A549 (cell line): ENCODE results near the gene SLC35B3. TPM values are rescaled to one million over a fixed set of nuclear protein-coding genes. Genes with fewer than 3 reads are reported as not detected.

Source experiments
- ATAC-seq, 2 experiments: fragments of 200-7000 bp in 1 of 2; fragments of >200 bp in 1 of 2; cut with Nextera tagmentation in 1 of 2; cut with Tn5 transposase in 1 of 2; 3 replicates each; pipeline versions ENCODE4 v1.8.0 to v1.9.1; 2018 to 2020; ENCODE audit warnings: mild to moderate bottlenecking in 1 of 2, moderate library complexity in 1 of 2
- CTCF ChIA-PET: fragments of 300-600 bp; sonication (Branson Sonifier 250); formaldehyde crosslinking; extraction: SDS; loops from one replicate; lab custom pipeline; 2021; ENCODE audit warnings: antibody characterized with exemption, inconsistent platforms; lab: Yijun Ruan, JAX
- POLR2A ChIA-PET: fragments of 350-600 bp; formaldehyde crosslinking; extraction: SDS; loops from one replicate; lab custom pipeline; 2021; ENCODE audit warnings: antibody characterized with exemption, inconsistent platforms; lab: Yijun Ruan, JAX
- DNase-seq, 2 experiments: peaks; one replicate each; pipeline versions ENCODE4 v3.0.0 to v3.0.0-alpha.2; 2011 to 2016; ENCODE audit warnings: low read depth in 1 of 2, low spot score in 1 of 2
- FAIRE-seq: peaks from 2 replicates; lab custom pipeline; 2011; peaks lifted over from hg19 to GRCh38; lab: Jason Lieb, UNC
- H3K27ac ChIP-seq, 2 experiments: fragments of >200 bp; sonication (Bioruptor Twin); formaldehyde crosslinking; 3 replicates each; pipeline ENCODE4 v1.5.1; 2016 to 2017
- H3K4me1 ChIP-seq: fragments of >200 bp; sonication (Bioruptor Twin); formaldehyde crosslinking; 3 replicates; pipeline ENCODE4 v1.6.1; 2016
- H3K4me2 ChIP-seq: fragments of >200 bp; sonication (Bioruptor Twin); formaldehyde crosslinking; 3 replicates; pipeline ENCODE4 v1.6.1; 2016
- H3K4me3 ChIP-seq: fragments of >200 bp; sonication (Bioruptor Twin); formaldehyde crosslinking; 3 replicates; pipeline ENCODE4 v1.5.1; 2016
- H3K9me3 ChIP-seq: fragments of >200 bp; sonication (Bioruptor Twin); formaldehyde crosslinking; 3 replicates; pipeline ENCODE4 v1.6.1; 2016
- BHLHE40 ChIP-seq: IDR thresholded peaks from 2 replicates; pipeline ENCODE4 v1.6.1; 2012; ENCODE audit warnings: low read depth, low read length, inconsistent platforms
- CEBPB ChIP-seq, 2 experiments: fragments of >200 bp in 1 of 2; sonication (Bioruptor Twin) in 1 of 2; formaldehyde crosslinking in 1 of 2; IDR thresholded peaks; 2 replicates each; pipeline ENCODE4 v1.6.1; 2012 to 2016
- CHD4 ChIP-seq: fragments of 200-600 bp; sonication (generic); IDR thresholded peaks from 2 replicates; pipeline ENCODE4 v1.6.1; 2016; ENCODE audit warnings: antibody characterized with exemption, mild to moderate bottlenecking, borderline replicate concordance
- EHF ChIP-seq: fragments of 250-450 bp; sonication (Bioruptor Pico); IDR thresholded peaks from 2 replicates; pipeline ENCODE4 v1.5.0; 2020; ENCODE audit warnings: mild to moderate bottlenecking
- FOSB ChIP-seq: fragments of 250-450 bp; sonication (Bioruptor Pico); IDR thresholded peaks from 2 replicates; pipeline ENCODE4 v1.5.0; 2020; ENCODE audit warnings: mild to moderate bottlenecking, moderate library complexity
- FOSL2 ChIP-seq, 2 experiments: fragments of 450-650 bp in 1 of 2; fragments of >200 bp in 1 of 2; sonication (Bioruptor Twin) in 1 of 2; formaldehyde crosslinking; IDR thresholded peaks; 2 replicates each; pipeline versions ENCODE4 v1.5.0 to v1.6.1; 2016 to 2020; ENCODE audit warnings: mild to moderate bottlenecking in 1 of 2, moderate library complexity in 1 of 2
- FOXS1 ChIP-seq: fragments of 250-450 bp; sonication (Bioruptor Pico); IDR thresholded peaks from 2 replicates; pipeline ENCODE4 v1.5.0; 2020; ENCODE audit warnings: mild to moderate bottlenecking, moderate library complexity
- HES2 ChIP-seq: fragments of >200 bp; sonication (Bioruptor Twin); formaldehyde crosslinking; IDR thresholded peaks from 2 replicates; pipeline ENCODE4 v1.6.1; 2016
- HOXB5 ChIP-seq: fragments of 250-450 bp; sonication (Bioruptor Pico); IDR thresholded peaks from 2 replicates; pipeline ENCODE4 v1.5.0; 2020; ENCODE audit warnings: mild to moderate bottlenecking, moderate library complexity
- JUNB ChIP-seq: fragments of >200 bp; sonication (Bioruptor Twin); formaldehyde crosslinking; IDR thresholded peaks from 2 replicates; pipeline ENCODE4 v1.6.1; 2016
- KDM5A ChIP-seq: fragments of 200-600 bp; sonication (generic); IDR thresholded peaks from 2 replicates; pipeline ENCODE4 v1.6.1; 2016; ENCODE audit warnings: antibody characterized with exemption, mild to moderate bottlenecking
- MAFK ChIP-seq: fragments of 450-650 bp; IDR thresholded peaks from 2 replicates; pipeline ENCODE4 v1.6.1; 2014; ENCODE audit not compliant: partially characterized antibody
- NFE2L2 ChIP-seq: fragments of 150-350 bp; conservative IDR thresholded peaks from 2 replicates; pipeline ENCODE4 v1.6.1; 2014; ENCODE audit warnings: low read length
- NPAS2 ChIP-seq: fragments of 250-450 bp; sonication (Bioruptor Pico); IDR thresholded peaks from 2 replicates; pipeline ENCODE4 v1.8.0; 2022; ENCODE audit warnings: mild to moderate bottlenecking, moderate library complexity, borderline replicate concordance
- PHF8 ChIP-seq: fragments of 200-600 bp; sonication (generic); IDR thresholded peaks from 2 replicates; pipeline ENCODE4 v1.6.1; 2016; ENCODE audit warnings: low read depth, mild to moderate bottlenecking, antibody characterized with exemption, moderate library complexity, borderline replicate concordance
- POLR2A ChIP-seq: IDR thresholded peaks from 2 replicates; pipeline ENCODE4 v1.6.1; 2012; ENCODE audit warnings: mild to moderate bottlenecking, low read length
- POLR2AphosphoS2 ChIP-seq: conservative IDR thresholded peaks from 2 replicates; pipeline ENCODE4 v1.6.1; 2012; ENCODE audit warnings: low read length, improper control_type of control experiment, inconsistent platforms
- RAD21 ChIP-seq, 2 experiments: fragments of >200 bp in 1 of 2; sonication (Bioruptor Twin) in 1 of 2; formaldehyde crosslinking in 1 of 2; IDR thresholded peaks in 1 of 2; conservative IDR thresholded peaks in 1 of 2; 2 replicates in 1 of 2; 3 replicates in 1 of 2; pipeline ENCODE4 v1.6.1; 2012 to 2018; ENCODE audit warnings: inconsistent platforms in 1 of 2
- REST ChIP-seq: fragments of 200-600 bp; sonication (generic); IDR thresholded peaks from 2 replicates; pipeline ENCODE4 v1.6.1; 2016; ENCODE audit warnings: antibody characterized with exemption, mild to moderate bottlenecking, moderate library complexity
- RNF2 ChIP-seq: fragments of 200-600 bp; sonication (generic); IDR thresholded peaks from 2 replicates; pipeline ENCODE4 v1.6.1; 2016; ENCODE audit warnings: low read depth, mild to moderate bottlenecking, antibody characterized with exemption, moderate library complexity, borderline replicate concordance
- SREBF2 ChIP-seq: fragments of 450-650 bp; IDR thresholded peaks from 2 replicates; pipeline ENCODE4 v1.6.1; 2014; ENCODE audit warnings: mild to moderate bottlenecking, moderate library complexity
- TFCP2L1 ChIP-seq: fragments of 250-450 bp; sonication (Bioruptor Pico); IDR thresholded peaks from 2 replicates; pipeline ENCODE4 v1.5.0; 2021; ENCODE audit warnings: mild to moderate bottlenecking
- ZSCAN20 ChIP-seq: fragments of 250-450 bp; sonication (Bioruptor Pico); IDR thresholded peaks from 2 replicates; pipeline ENCODE4 v1.8.0; 2022; ENCODE audit warnings: mild to moderate bottlenecking, moderate library complexity
- WGBS: methylation state at CpG from one replicate; pipeline ENCODE4 v1.1.6; 2017; ENCODE audit errors: missing lambda C conversion rate; 5-methylcytosine and 5-hydroxymethylcytosine counted together
- polyA plus RNA-seq, 4 experiments: library from polyadenylated mRNA; depleted of rRNA in 3 of 4; stranded (reverse); fragments of >200 nt; fragmentation: RNase III in 1 of 4; extraction: RNeasy Plus Mini Kit Qiagen cat#74134 plus additional on column Dnase treatment in 1 of 4; gene quantifications; 2 replicates in 3 of 4; 3 replicates in 1 of 4; pipeline ENCODE4 v1.2.3, GENCODE V29; 2011 to 2017

SLC35B3 gene
- polyA plus RNA-seq, 2 of the 4 experiments (the other 2 are of a cell fraction): 13.3 to 22.9 TPM

GRCh38 chr6:8483650-8484049 lies 48.3 kb upstream of the SLC35B3 start:
- FAIRE-seq (no peak), DNase-seq (no peak), ATAC-seq (no peak)
- POLR2A ChIA-PET: no interaction called here
- CTCF ChIA-PET: no interaction called here
- Histone ChIP-seq H3K4me3 (no peak overlapping the region), H3K4me1 (no peaks in the 10 kb centered on the region), H3K4me2 (no peak overlapping the region), H3K9me3 (no peaks in the 10 kb centered on the region), H3K27ac (no peak overlapping the region)
- WGBS: 13% methylated on average over 1 of the region's 1 CpG
- TF ChIP-seq HOXB5 (no peak), FOSB (CRISPR knock-in tag) (no peak), RAD21 (conservative IDR thresholded peaks at IDR 0.05 in 1 of 2, IDR thresholded peaks at IDR 0.05 in 1 of 2) (no peak)

- TF ChIP-seq RAD21 (conservative IDR thresholded peaks at IDR 0.05 in 1 of 2, IDR thresholded peaks at IDR 0.05 in 1 of 2) (0 out of 5 replicates have a peak, but pooled peaks of 1 of the 2 experiments have one; percentile 5), SREBF2 (no peak), POLR2AphosphoS2 (no peak), NPAS2 (CRISPR knock-in tag) (no peak)
- 5% methylated on average over 2 of the region's 2 CpGs for whole genome bisulfite sequencing
- POLR2A ChIA-PET: no interaction called here
- peak in 1 of 2 experiments; percentile 49; a peak in 2 of 6 replicates for ATAC-seq
- Histone ChIP-seq H3K4me2 (no peak overlapping the region), H3K9me3 (no peaks in the 10 kb centered on the region), H3K27ac (no peak overlapping the region), H3K4me1 (no peaks in the 10 kb centered on the region), H3K4me3 (no peak overlapping the region)
- peak in 1 of 2 experiments; percentile 0 for DNase-seq
- no peak for FAIRE-seq
- CTCF ChIA-PET: no interaction called here
Observed at GRCh38 chr6:8481727-8482126, 46.4 kb upstream of the SLC35B3 start.

DNA sequence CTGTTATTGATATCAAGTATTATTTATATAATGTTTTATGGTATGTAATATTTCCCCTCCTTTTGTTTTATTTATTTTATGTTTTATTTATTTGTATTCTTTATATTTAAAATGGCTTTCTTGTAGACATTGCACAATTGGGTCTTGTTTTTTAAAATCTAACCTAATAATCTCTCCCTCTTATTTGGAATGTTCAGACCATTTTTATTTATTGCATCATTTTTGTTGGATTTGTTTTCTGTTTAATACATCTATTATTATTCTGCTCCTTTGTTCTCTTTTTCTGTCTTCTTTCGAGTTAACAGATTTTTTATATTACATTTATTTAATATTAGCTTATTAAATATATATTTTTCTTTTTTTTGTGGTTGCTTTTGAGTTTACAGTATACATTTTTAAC lies 43.1 kb upstream of the SLC35B3 start:
- Histone ChIP-seq H3K27ac (no peak overlapping the region), H3K4me2 (no peak overlapping the region), H3K4me3 (no peak overlapping the region), H3K9me3 (no peaks in the 10 kb centered on the region), H3K4me1 (no peaks in the 10 kb centered on the region)
- no peak for DNase-seq
- no peak for ATAC-seq
- ChIA-PET POLR2A (no interaction called here), CTCF (no interaction called here)
- no peak for TF ChIP-seq CEBPB (IDR thresholded peaks at IDR 0.05)
- no peak for TF ChIP-seq HES2
- no peak for TF ChIP-seq EHF (CRISPR knock-in tag)
- no peak for TF ChIP-seq ZSCAN20 (CRISPR knock-in tag)
- TF ChIP-seq PHF8: no peak
- FAIRE-seq: no peak
- 4% methylated on average over 1 of the region's 1 CpG for WGBS

GRCh38 chr6:8476656-8477055 lies 41.3 kb upstream of the SLC35B3 start:
- H3K4me1 ChIP-seq: no peaks in the 10 kb centered on the region
- H3K4me3 ChIP-seq: no peak overlapping the region
- WGBS: 6% methylated on average over 1 of the region's 1 CpG
- POLR2A ChIA-PET: no interaction called here
- TF ChIP-seq PHF8 (no peak), POLR2A (no peak), BHLHE40 (no peak), REST (no peak), SREBF2 (no peak), CHD4 (no peak), RNF2 (no peak), HES2 (no peak), EHF (CRISPR knock-in tag) (no peak), KDM5A (no peak), RAD21 (conservative IDR thresholded peaks at IDR 0.05 in 1 of 2, IDR thresholded peaks at IDR 0.05 in 1 of 2) (no peak), MAFK (no peak), TFCP2L1 (no peak), JUNB (no peak), NFE2L2 (no peak), FOXS1 (CRISPR knock-in tag) (no peak), FOSL2 (IDR thresholded peaks at IDR 0.05) (no peak), FOSL2 (CRISPR knock-in tag; IDR thresholded peaks at IDR 0.05) (no peak), HOXB5 (no peak), NPAS2 (CRISPR knock-in tag) (no peak)
- no peak overlapping the region for H3K4me2 ChIP-seq
- ATAC-seq (no peak), FAIRE-seq (no peak), DNase-seq (no peak)
- CTCF ChIA-PET: no interaction called here
- H3K9me3 ChIP-seq: no peaks in the 10 kb centered on the region
- no peak overlapping the region for H3K27ac ChIP-seq
